HG03280 (cell line): Measurements from ENCODE around the gene NEMP1.

Source experiments
- ATAC-seq: cut with Tn5 transposase; IDR thresholded peaks from one replicate; pipeline ENCODE4 v1.9.1; 2021; ENCODE audit warnings: mild to moderate bottlenecking, moderate library complexity; ENCODE audit not compliant: unreplicated experiment

Gene NEMP1

DNA sequence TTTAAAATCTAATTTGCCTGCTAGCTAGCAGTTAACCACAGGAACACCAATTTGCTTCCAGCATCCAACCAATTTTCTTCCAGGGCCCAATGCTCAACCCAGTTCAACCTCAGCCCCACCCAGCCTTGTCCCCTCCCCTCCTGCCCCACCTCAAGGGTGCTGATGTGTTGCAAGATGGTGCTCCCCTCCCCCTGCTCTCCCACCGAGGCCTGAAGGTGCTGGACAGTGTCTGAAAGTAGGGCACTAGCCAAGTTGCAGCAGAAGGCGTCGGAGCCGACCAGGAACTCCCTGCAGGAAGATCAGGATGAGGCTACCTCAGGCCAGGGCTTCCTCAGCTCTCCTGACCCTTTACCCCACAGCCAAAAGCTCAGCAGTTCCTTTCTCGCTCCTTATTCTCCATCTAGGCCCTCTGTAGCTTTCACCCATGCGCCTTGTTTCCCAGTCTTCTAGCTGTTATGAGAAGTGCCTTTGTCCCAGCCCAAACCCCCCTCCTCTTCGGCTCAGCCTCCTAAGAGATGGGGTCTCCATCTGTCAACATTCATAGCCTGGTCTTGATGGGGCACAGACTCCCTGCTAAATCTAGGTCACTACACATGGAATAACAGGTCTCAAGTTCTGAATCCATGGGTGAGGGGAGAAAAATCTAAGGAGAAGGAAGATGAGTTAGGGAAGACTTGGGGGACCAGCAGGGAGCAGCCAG, 29.0 kb upstream of the NEMP1 start:
- ATAC-seq = no peak

DNA sequence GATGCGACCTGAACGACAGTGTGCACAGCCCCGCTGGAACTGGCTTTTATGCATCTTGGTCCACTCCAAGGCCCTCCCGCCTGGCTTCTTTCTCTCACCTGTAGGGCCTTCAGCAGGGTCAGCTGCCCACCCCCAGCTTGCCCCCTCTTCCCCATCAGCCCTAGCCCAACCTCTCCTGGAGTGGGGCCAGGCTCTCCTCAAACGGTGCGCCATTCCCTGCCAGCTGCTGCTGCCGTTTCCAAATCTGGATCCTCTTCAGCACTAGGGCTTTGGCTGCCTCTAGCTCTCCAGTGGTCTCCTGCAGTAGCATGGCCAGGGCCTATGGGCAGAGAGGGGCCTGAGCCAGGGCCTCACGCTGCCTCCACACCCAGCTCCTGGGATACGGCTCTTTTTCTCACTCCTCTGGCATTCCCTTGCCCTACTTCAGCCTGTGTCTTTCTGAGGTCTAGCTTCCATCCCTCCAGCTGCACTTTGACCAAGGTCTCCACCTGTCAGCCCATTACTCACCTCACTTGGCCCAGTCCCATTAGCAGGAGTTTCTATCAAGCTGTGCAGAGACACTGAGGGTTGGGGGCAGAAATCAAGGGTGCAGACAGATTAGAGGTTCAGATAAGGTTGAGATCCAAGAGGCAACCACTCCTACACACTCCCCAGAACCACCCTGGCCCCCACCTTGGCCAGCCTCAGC, 27.6 kb upstream of the NEMP1 start:
- no peak for ATAC-seq

DNA sequence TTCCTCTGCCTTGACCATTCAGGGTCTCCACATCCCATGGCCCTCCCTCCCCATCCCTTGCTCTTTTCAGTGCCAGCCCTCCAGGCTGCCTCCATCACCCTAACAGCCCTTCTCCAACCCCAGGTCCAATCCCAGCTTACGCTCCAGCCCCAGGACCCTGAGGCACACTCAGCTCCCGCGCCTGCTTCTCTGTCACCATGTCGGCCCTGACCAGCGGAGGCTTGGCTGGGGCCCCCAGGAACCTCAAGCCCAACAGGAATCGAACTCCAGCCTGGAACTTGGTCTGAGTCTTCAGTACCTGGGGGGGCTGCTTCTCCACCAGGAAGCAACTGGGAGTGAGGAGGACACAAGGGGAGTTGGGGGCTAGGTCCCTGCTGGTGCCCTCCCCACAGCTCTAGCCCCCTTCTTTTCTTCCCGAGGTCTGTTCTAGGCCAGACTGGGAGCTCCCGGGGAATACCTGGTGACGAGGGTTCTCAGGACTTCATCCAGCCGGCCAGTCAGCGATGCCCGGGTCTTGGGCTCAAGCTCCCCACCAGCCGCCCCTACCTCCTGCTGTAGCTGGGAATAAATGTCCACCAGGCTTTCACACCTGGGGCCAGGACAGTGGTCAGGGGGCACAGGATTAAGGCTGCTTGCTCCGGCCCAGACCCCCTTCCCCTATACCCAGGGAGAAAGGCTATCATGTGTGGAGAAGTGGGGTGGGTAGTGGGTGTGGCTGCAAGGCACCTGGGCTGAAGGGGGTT, 26.6 kb upstream of the NEMP1 start:
- no peak for ATAC-seq

DNA sequence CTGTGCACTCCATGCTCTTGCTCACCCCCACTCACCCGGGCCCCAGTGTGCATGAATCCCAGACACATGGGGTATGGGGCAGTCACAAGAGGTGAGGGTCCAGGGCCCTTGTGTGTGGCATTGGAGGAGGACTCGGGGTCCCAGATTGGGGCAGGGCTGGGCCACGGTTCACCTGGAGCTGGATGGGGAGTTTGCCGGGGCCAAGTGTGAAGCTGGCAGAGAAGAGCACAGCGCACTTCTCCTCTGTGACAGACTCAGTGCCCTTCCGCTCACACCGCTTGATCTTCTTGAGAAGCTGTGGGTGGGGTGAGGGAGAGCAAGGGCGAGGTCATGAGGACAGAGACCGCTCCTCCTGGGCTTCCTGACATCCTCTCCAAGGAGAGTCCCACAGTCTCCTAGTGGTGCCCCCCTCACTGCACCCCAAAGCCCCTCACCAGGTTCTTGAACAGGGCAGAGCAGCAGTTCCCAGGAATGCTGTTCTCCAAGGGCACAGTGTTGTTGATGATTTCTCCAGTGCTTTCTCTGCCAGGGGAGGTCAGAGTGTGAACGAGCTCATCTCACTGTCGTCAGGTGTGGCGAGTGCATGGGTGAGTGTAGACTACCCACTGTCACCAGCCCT, 25.8 kb upstream of the NEMP1 start:
- no peak for ATAC-seq

DNA sequence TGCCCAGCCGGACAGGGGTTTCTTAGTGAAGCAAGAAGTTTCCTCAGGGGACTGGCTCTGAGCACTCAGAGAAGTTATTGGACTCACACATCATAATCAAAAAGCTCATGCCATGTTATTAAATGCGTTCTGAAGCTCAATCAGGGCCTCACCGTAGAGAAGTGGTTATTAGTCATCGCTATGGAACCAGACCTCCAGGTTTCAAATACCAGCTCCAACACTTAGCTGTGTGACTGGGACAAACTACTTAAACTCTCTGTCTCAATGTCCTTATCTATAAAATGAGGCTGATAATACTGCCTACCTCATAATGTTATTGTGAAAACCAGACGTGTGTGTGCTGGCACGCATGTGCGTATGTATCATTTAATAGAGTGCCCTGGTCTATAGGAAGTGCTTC, 25.3 kb upstream of the NEMP1 start:
- no peak for ATAC-seq

DNA sequence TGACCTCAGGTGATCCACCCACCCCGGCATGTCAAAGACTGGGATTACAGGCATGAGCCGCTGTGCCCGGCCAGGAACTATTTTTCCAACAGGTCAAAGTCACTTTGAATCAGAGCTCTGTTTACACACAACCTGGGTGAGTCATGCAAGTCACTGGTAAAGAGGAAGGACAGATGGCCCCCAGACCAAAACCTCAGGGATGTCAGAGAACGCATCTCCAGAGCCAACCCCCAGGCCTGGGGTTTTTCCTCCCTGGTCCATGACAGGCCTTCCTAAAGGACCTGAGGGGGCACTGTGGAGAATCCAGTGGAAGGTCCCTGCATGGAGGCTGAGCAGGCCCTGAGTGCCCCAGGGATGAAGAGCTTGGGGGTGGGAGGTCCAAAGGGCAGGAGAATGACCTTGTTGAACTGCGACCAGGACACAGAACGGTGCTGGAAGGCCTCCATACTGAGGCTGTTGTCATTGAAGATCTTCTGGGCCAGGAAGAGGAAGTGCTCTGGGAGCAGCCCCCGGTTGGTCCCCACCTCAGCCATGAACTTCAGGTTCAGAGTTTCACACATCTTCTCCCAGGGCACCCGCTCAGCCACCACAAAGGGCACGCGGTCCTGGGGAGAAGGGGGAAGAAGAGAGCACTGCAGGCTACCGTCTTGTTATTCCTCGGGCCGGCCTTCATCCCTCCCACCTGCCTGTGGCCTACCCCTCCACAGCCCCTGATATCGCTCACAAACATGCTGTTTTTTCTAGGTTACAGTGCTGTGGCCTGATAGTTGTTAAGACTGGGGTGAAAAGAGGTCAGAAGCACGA, 23.5 kb upstream of the NEMP1 start:
- ATAC-seq = no peak

DNA sequence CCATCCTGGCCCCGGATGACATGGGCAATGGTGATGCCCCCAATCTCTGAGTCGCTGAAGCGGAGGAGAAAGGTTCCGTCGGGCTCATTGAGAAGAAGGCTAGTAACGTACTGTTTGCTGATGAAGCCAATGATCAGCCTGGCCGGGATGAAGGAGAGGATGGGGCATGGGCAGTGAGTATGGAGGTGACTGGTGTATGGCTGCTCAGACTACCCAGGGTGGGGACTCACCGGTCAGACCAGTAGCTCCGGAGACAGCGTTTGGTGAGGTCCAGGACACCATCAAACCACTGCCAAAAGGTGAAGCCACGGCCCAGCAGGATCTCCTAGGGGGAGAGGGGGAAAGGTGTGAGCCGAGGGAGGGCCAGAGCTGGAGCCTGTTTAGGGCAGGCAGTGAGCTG, 21.2 kb upstream of the NEMP1 start:
- no peak for ATAC-seq

DNA sequence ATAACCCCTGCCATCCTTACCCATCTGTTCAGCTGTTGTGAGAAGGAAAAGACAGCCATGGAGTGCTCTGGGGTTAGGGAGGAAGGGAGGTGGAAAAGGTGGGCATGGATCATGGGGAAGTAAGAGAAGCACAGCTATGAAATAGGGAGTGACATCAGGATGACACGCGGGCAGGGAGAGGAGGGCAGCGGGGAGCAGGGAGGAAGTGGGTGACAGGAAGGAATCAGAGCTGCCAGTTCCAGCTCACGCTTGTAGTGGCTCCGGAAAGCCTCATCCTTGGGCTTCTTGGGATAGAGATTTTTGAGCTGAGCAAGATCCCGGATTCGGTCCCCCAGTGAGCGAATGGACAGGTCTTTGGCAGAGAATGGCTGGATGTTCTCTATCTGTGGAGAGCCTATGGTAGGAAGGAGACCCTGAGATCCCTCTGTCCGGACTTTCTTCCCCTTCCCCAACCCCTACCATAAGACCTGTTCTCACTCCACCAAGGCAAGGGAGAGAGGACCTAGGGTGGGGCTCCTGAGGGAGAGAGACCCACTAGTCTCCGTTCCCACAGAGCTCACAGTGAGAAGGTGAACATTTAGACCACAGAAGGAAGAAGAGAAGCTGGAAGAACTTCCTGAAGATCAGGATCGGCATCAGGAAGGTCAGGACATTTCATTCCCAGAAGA, 20.6 kb upstream of the NEMP1 start:
- no peak for ATAC-seq

DNA sequence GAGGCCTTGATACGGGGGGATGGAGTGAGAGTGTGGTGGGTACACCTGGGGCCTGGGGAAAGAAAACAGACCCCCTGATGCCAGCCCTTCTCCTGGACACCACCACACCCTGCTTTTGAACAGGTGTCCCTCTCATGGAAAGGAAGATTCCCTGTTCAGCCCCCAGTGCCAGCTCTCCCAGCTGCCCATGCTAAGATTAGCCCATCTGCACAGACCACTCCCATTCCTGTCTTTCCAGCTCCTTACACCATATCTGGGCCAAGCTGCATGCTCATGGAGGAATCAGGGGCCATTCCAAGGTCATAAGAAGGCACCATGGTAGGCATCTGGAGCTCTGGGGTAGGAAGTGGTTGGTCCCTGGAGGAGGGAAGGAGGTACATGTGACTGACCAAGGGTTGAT, 20.0 kb upstream of the NEMP1 start:
- ATAC-seq = no peak

DNA sequence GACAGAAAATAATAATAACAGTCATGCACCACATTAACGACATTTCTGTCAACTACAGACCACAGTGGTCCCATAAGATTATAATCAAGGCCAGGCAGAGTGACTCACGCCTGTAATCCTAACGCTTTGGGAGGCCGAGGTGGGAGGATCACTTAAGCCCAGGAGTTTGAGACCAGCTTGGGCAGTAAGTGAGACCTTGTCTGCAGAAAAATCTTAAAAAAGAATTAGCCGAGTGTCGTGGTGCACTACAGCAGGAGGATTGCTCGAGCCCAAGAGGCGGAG, 18.9 kb upstream of the NEMP1 start:
- no peak for ATAC-seq

DNA sequence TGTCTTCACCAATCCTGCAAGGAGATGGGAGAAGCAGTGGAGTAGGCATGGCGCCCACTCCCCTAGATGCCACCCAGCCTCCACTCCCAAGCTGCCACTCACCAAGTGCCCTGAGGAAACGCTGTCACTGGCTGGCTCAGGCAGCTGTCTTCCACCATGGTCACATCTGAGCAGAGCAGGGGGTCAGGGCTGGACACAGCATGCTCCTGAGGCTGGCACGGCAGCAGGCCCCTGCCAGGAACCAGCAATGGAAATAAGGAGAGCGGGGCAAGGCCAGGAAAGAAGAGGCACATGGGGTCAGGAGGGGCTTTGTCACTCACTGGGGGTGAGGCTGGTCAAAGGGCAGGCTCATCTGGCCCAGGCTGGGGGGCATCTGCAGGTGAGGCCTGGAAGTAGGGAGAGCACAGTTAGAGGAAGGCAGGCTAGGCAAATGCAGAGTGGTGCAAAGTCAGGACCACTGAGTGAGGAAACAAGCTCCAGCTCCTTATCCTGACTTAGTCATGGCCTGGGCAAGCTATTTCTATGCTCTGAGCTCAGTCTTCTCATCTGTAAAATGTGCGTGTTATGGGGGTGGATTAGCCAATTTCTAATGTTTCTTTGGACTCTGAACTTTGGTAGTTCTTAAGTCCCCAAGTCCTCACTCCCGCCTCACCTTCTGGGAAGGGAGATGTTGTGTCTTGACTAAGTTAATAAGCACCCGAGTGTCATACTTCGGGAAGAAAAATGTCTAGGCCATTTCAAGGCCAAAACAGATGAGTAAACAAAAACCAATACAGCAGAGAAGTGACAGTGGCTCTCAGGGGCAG, 18.4 kb upstream of the NEMP1 start:
- no peak for ATAC-seq

DNA sequence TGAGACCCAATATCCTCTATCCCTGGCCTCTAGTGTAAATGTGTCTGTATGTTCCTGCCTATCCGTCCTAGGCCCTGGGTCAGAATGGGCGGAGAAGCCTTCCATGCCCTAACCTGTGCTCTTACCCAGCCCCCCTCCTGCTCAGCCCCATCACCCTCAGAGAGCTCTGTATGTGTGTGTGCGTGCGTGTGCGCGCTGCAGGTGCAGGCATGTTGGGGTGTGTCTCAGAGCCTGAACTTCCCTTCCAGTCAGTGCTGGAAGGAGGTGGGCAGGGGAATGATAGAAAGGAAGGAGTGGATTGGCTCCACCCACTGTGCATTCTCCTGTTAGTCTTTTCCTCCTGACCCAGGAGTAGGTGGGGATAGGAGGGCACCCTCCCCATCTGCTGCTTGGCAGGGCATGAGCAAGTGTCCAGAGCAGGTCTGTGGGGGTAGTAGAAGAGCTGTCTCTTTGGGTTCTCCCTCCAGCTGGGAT, 17.5 kb upstream of the NEMP1 start:
- no peak for ATAC-seq

DNA sequence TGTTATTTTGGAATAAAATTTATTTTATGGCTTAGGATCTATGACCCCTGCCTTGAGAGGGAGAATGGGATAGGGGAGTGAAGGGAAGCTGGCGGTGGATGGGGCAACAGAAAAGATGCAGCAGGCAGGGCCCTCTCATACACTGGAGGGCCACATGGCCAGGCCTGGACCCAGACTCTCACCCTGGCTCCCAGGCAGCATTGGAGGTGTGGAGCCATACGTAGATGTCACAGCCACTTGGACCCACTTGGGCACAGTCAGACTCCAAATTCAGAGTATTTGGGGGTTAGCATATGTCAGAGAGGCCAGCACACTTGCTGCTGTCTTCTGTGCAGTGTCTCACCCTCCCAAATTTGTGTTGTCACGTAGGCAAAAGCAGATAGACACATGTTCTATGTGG, 16.8 kb upstream of the NEMP1 start:
- ATAC-seq = no peak

DNA sequence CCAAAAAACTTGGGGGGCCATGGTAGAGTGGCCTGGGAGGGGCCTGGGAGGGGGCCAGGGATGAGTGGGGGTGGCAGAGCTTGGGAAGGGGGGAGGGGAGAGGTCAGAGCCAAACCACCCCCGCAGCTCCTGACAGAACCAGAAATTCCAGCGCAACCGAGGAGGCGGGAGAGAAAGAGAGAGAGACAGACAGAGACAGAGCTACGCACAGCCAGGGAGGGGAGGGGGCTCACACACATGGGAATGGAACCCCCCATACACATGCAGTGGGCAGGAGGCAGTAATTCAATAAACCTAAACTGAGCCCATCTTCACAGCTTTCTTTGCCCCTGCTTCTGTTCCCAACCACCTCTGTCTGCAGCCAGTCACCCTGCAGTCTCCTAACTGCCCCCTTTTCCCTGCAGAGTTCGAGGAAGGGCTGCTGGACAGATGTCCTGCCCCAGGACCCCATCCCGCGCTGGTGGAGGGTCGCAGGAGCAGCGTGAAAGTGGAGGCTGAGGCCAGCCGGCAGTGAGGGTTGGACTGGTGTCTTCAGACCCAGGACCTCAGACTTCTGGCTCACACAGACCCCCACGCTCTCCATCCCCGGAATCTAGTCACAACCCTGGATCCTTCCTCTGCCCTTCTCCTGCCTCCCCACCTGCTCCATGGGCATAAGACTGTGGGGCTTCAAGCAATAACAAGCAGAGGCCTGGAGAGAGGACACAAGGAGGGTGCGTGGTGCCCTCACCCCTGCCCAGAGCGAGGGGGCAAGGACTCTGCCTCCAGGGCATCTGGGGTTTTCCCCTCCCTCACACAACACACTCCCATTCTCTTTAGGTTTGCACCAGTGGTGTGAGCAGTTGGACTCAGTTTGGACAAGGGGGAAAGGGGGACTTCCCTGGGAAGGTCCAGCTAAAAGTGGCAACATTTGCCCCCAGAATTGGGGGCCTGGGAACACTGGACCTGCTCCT, 15.9 kb upstream of the NEMP1 start:
- no peak for ATAC-seq

DNA sequence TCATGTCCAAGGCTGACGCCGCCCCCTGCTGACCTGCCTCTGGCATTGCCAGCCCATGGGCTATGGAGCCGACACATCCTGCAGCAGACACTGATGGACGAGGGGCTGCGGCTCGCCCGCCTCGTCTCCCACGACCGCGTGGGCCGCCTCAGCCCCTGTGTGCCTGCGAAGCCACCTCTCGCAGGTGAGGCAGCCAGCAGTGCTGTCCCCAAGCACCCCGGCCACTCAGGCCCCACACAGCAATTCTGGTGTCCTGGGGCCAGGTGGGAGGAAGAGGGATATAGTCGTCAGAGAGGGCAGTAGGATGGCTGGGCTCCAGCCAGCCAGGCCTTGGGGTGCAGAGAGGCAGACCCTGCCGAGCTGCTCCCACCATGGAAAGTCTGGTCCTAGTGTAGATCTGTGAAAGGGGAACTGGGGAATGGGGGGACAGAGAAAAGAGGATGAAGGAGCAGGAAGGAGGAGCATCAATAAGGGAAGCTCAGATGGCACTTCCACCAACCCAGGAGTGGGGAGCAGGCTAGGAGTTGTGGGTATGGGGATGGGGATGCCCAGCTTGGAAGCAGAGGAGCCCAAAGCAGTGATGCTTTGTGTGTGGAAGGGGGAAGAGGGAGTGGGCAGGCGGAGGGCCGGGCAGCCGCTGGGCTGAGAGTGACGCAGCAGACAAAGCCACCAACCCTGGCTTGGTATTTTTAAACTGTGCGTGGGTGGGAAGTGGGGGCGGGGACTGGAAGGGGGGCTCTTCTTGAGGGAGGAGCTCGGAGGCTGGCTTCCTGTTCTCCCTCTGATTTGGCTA, 15.0 kb upstream of the NEMP1 start:
- ATAC-seq = no peak

DNA sequence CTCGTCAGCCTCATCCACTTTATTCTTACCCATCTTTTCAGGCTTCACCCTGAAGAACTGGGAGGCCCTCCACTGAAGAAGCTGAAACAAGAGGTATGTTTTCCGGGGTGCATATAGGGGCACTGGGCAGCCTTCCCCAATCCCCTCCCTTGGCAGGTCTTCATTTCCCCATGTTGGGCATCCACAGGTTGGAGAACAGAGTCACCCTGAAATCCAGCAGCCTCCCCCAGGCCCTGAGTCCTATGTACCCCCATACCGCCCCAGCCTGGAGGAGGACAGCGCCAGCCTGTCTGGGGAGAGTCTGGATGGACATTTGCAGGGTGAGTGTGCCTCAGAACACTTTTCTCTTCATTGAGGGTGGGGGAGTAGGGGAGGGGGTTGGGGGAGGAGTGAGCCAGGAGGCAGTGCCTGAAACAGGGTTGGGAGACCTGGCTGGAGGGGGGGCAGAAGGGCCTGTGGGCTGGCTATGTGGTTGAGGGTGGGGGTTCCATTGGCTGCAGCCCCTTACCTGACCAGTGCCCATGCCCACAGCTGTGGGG, 14.4 kb upstream of the NEMP1 start:
- ATAC-seq = no peak

DNA sequence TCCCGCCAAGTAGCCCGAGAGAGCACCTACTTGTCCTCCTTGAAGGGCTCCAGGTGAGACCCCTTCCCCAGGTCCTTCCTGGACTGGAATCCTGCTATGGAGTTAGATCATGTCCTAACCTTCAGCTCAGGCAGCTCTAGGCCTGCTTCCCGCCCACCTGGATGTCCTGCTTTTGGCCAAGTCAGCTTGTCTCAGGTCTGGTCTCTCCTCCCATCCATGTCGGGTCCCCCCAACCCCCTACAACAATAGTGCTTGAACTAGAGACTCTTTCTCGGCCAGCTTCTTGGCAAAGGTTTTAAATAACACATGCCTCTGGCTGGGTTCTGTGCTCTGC, 13.9 kb upstream of the NEMP1 start:
- ATAC-seq = no peak
